Measurements from ENCODE around the gene ORAI3.

Gene ORAI3

DNA sequence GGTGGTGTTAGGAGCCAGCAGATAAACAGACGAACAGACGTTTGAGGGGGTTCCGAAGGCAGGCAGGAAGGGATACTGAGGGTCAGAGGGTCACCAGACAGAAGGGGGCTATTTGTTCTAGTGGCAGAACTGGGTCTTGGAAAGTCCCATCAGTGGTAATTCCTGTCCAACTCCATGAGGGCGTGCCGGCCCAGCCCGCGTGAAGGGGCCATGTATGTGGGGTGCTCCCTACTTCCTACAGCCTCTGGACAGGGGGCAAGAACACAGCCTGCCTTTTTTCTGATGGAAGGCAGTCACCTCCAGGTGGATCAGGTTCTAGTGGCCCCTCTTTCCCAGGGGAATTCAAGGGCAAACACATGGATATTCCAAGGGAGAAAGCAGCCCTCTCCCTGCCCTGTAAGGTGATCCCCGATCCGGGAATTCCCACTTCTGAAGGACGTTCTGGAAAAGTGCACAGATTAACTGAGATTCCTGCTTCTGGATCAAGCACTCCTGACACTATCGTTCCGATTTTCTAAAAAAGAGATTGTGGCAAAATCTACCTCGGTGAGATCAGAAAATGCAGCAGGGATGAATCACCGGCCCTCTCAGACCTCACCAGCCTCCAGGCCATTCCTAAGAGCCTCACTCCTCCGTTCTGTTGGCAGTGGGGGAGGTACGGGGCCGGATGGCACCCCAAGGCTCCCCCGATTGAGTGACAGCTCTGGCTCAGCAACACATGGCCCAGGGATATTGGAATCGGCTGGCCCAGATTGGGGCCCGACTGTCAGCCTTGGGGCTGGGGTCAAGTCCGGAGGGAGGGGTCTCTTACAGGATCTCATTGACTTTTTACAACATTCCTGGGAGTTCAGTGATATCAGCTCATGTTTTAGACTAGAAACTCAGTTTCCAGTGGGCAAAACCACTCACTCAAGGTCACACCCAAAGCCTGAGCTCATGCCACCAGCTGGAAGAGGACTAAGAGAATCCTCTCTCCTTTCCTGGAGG is 49.1 kb downstream of the ORAI3 start:
- Mint-ChIP-seq H3K4me3 (peak overlapping the region; percentile 57 to 62 (median 58)), H3K4me1 (peaks cover 25% of the 10 kb centered on the region), H3K9me3 (no peaks in the 10 kb centered on the region), H3K36me3 (ENCODE audit: low read depth) (peaks cover 4% of the 10 kb centered on the region), H3K27me3 (ENCODE audit: low read depth) (peaks cover 9% of the 10 kb centered on the region), H3K27ac (no peak overlapping the region)
- TF ChIP-seq CTCF (IDR thresholded peaks at IDR 0.05; ENCODE audit: unreplicated experiment in 3 of 3): no peak

DNA sequence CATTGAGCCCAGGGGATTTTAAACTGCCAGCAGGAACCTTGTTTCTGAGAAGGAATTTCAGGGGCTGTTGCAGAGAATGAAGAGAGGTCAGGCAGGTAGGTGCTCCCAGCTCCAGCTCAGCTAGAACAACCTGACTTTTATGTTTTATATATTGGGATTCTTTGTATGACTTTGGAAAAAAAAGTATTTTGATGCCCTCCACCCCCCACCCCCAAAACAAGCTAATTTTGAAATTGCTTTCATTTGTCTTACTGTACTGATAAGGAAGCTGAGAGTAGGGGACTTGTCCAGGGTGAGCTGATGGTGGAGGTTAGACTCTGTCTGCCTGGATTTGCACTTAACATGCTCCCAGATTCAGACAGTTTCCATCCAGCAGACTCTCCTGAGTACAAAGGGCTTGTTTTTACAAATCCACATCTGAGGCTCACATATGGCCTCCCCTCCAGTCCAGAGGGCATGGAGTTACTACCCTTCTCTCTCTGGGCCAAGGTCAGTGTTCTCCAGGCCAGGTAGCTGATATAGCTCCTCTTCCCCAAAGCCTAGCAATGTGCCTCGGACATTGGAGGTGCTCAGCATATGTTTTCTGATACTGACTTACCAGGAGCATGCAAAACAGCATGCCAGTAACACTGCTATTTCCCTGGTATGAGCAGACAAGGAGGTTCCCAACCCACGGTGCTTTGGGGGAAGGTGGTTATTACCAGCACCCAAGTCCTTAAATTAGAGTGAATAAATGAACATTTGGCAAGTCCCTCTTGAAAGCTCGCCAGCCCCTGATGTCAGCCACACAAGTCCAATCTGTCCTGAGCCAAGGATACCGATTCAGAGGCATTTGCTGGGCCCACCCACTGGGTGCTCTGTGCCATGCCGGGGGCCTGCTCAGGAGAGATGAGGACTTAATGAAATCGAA is 50.2 kb downstream of the ORAI3 start:
- H3K27me3 Mint-ChIP-seq (ENCODE audit: low read depth): peaks cover 9% of the 10 kb centered on the region
- peaks cover 4% of the 10 kb centered on the region for H3K36me3 Mint-ChIP-seq (ENCODE audit: low read depth)
- H3K4me1 Mint-ChIP-seq: peaks cover 35% of the 10 kb centered on the region
- no peaks in the 10 kb centered on the region for H3K9me3 Mint-ChIP-seq
- no peak for TF ChIP-seq CTCF (IDR thresholded peaks at IDR 0.05; ENCODE audit: unreplicated experiment in 3 of 3)
- peak overlapping the region in 2 of 3 experiments; percentile 17 to 37 for H3K27ac Mint-ChIP-seq
- H3K4me3 Mint-ChIP-seq: peak overlapping the region in 1 of 3 experiments; percentile 38

DNA sequence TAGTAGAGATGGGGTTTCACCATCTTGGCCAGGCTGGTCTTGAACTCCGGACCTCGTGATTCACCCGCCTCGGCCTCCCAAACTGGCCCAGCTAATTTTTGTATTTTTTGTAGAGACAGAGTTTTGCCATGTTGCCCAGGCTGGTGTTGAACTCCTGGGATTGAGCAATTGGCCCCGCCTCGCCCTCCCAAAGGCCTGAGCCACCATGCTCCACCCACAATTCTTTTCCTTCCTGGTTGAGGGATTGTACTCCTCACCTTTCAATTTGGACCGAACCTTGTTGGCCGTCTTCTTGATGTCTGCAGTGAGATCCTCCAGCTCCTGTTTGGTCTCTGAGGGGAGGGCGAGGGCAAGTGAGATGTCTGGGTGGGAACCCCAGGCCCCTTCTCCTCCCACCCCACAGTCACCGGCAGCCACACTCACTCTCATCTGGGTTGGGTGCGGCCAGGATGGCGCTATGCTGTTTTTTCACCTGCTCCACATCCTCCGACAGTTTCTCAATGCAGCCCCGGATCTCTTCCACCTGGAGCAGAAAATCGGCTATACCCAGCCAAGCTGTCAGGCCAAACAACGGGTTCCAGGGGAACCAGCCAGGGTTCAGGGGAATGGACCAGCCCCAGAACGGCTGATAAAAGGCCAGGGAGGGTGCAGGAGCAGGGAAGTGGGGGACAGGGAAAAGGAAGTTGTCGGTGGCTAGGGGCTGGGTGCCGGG is 52.0 kb downstream of the ORAI3 start:
- Mint-ChIP-seq H3K4me3 (no peak overlapping the region), H3K27me3 (ENCODE audit: low read depth) (peaks cover 9% of the 10 kb centered on the region), H3K36me3 (ENCODE audit: low read depth) (peaks cover 4% of the 10 kb centered on the region), H3K9me3 (no peaks in the 10 kb centered on the region), H3K27ac (no peak overlapping the region), H3K4me1 (peaks cover 39% of the 10 kb centered on the region)
- TF ChIP-seq CTCF (IDR thresholded peaks at IDR 0.05; ENCODE audit: unreplicated experiment in 3 of 3): no peak

DNA sequence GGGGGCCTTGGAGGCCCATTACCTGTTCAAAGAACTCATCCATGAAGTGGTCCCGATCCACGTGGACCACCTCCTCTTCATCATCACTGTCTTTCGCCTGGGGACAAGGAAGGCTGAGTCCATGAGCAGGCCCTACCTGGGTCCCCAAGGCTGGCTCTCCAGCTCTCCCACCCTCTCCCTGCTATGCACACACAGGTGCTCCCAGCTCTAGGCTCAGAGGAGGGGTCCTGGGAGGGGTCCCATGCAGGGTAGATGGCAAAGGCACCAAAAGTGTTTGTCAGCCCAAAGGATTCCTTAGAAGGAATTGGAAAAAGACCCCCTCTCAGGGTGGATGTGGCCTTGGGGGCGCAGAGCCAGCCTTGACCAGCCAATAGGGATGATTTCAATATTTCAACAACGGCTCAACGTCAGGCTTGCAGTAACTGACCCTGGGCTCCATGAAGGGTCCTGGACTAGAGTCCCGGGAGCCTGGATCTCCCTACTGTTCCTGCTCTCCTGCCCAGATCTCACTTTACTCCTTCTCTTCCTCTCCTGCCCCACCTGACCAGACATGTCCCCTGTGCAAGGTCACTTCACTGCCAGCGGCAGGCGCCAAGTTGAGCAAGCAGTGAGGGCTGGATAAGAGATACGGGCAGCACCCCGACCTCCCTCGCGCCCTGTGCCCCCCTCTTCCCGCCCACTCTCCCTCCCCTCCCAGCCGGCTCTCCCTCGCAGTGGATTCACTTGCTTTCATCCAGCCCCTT is 52.8 kb downstream of the ORAI3 start:
- Mint-ChIP-seq H3K27me3 (ENCODE audit: low read depth) (peaks cover 4% of the 10 kb centered on the region), H3K36me3 (ENCODE audit: low read depth) (no peaks in the 10 kb centered on the region), H3K9me3 (no peaks in the 10 kb centered on the region), H3K4me1 (peaks cover 42% of the 10 kb centered on the region), H3K27ac (peak overlapping the region; percentile 59 to 90 (median 70)), H3K4me3 (peak overlapping the region in 1 of 3 experiments; percentile 21)
- no peak for TF ChIP-seq CTCF (IDR thresholded peaks at IDR 0.05; ENCODE audit: unreplicated experiment in 3 of 3)

DNA sequence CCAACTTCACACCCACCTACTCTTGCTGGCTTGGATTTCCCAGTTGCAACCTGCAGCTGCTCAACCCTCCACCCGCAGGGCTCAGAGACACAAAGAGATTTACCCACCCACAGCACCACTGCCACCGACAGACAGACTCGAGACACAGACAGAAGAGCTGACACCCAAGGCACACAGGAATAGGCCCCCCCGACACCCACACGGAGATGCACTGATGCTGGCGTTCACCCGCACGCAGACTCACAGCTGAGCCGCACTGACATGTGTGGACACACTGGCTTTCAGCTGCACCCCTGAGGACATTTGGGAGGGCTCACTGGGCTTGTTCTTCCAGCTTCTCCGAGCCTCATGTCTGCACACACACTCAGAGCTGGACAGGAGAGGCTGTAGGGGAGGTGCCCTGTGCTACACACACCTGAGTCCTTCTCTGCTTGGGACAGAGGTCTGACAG is 53.4 kb downstream of the ORAI3 start:
- Mint-ChIP-seq H3K4me3 (peak overlapping the region in 1 of 3 experiments; percentile 21), H3K9me3 (no peaks in the 10 kb centered on the region), H3K36me3 (ENCODE audit: low read depth) (no peaks in the 10 kb centered on the region), H3K27me3 (ENCODE audit: low read depth) (peaks cover 3% of the 10 kb centered on the region), H3K27ac (peak overlapping the region; percentile 59 to 90 (median 70)), H3K4me1 (peaks cover 42% of the 10 kb centered on the region)
- no peak for TF ChIP-seq CTCF (IDR thresholded peaks at IDR 0.05; ENCODE audit: unreplicated experiment in 3 of 3)

All from nephron (organoid).